H1 (cell line): ENCODE measurements around the gene INPP5K. TPM values are rescaled to one million over a fixed set of nuclear protein-coding genes. Genes with fewer than 3 reads are reported as not detected.

Experiments
- CTCF ChIA-PET: fragments of 300-600 bp; sonication (Branson Sonifier 250); formaldehyde crosslinking; loops from one replicate; lab custom pipeline; 2021; ENCODE audit not compliant: partially characterized antibody; lab: Charles Lee
- POLR2A ChIA-PET: fragments of 300-600 bp; sonication (Branson Sonifier 250); formaldehyde crosslinking; loops from one replicate; lab custom pipeline; 2021; ENCODE audit warnings: inconsistent platforms; ENCODE audit not compliant: partially characterized antibody; lab: Charles Lee
- DNase-seq, 2 experiments: peaks; one replicate each; pipeline versions ENCODE4 v3.0.0 to v3.0.0-alpha.2; 2010 to 2022; ENCODE audit warnings: low spot score in 2 of 2, low read depth in 1 of 2, mixed read lengths in 1 of 2
- FAIRE-seq: peaks from 2 replicates; lab custom pipeline; 2011; peaks lifted over from hg19 to GRCh38; lab: Jason Lieb, UNC
- H2AFZ ChIP-seq: 2 replicates; pipeline ENCODE4 v1.8.1; 2012; ENCODE audit warnings: low read length, inconsistent platforms
- H2AK5ac ChIP-seq: 2 replicates; pipeline ENCODE4 v1.6.1; 2013; ENCODE audit warnings: low read depth, low read length
- H2BK120ac ChIP-seq: replicated peaks from 2 replicates; pipeline ENCODE3; 2013; ENCODE audit warnings: low read depth, low read length, inconsistent platforms
- H2BK12ac ChIP-seq: 2 replicates; pipeline ENCODE4 v1.6.1; 2013; ENCODE audit warnings: low read depth, low read length
- H2BK15ac ChIP-seq: 2 replicates; pipeline ENCODE4 v1.6.1; 2013; ENCODE audit warnings: low read length
- H2BK20ac ChIP-seq: 2 replicates; pipeline ENCODE4 v1.6.1; 2013; ENCODE audit warnings: low read length
- H2BK5ac ChIP-seq: 2 replicates; pipeline ENCODE4 v1.6.1; 2013; ENCODE audit warnings: low read depth, low read length
- H3K14ac ChIP-seq: 2 replicates; pipeline ENCODE4 v1.6.1; 2013; ENCODE audit warnings: inconsistent platforms; ENCODE audit not compliant: insufficient read length
- H3K18ac ChIP-seq: 2 replicates; pipeline ENCODE4 v1.6.1; 2013; ENCODE audit warnings: low read length; ENCODE audit errors: extremely low read depth
- H3K23ac ChIP-seq: 2 replicates; pipeline ENCODE4 v1.6.1; 2013; ENCODE audit warnings: inconsistent platforms; ENCODE audit not compliant: insufficient read length
- H3K23me2 ChIP-seq: 2 replicates; pipeline ENCODE4 v1.6.1; 2013; ENCODE audit warnings: low read depth, low read length
- H3K27ac ChIP-seq: 2 replicates; pipeline ENCODE4 v1.6.1; 2011; ENCODE audit warnings: low read depth, low read length, inconsistent platforms
- H3K27me3 ChIP-seq, 4 experiments: replicated peaks in 1 of 4; 1 replicate in 1 of 4; 2 replicates in 3 of 4; pipeline versions ENCODE4 v1.6.1 to v1.8.1; 2011 to 2013; ENCODE audit warnings: low read length in 3 of 4, mild to moderate bottlenecking in 3 of 4, inconsistent platforms in 2 of 4, mixed read lengths in 2 of 4, moderate library complexity in 1 of 4; ENCODE audit not compliant: control insufficient read depth in 3 of 4, insufficient read depth in 3 of 4; ENCODE audit errors: extremely low read depth in 1 of 4
- H3K36me3 ChIP-seq, 4 experiments: 2 replicates each; pipeline versions ENCODE4 v1.6.1 to v1.8.1; 2011 to 2013; ENCODE audit warnings: mild to moderate bottlenecking in 4 of 4, low read length in 3 of 4, moderate library complexity in 2 of 4, control low read depth in 1 of 4, inconsistent platforms in 1 of 4; ENCODE audit not compliant: insufficient read depth in 4 of 4, control insufficient read depth in 2 of 4
- H3K4ac ChIP-seq: replicated peaks from 2 replicates; pipeline ENCODE3; 2013; ENCODE audit warnings: low read length, low read depth, mixed read lengths, inconsistent platforms; ENCODE audit not compliant: insufficient read length
- H3K4me1 ChIP-seq, 4 experiments: replicated peaks in 1 of 4; 1 replicate in 1 of 4; 2 replicates in 3 of 4; pipeline versions ENCODE4 v1.6.1 to v1.8.1; 2011 to 2013; ENCODE audit warnings: low read length in 3 of 4, inconsistent platforms in 2 of 4, mixed read lengths in 1 of 4; ENCODE audit not compliant: insufficient read depth in 4 of 4, control insufficient read depth in 3 of 4
- H3K4me2 ChIP-seq, 2 experiments: 2 replicates each; pipeline versions ENCODE4 v1.6.1 to v1.8.1; 2011 to 2013; ENCODE audit warnings: low read depth in 2 of 2, low read length in 2 of 2, control low read depth in 1 of 2, inconsistent platforms in 1 of 2, mild to moderate bottlenecking in 1 of 2; ENCODE audit not compliant: insufficient read depth in 1 of 2
- H3K4me3 ChIP-seq, 4 experiments: fragments of 200-600, 300-600 bp in 1 of 4; sonication (generic), shearing (Covaris generic), sonication (Bioruptor Twin) in 1 of 4; 2 replicates each; pipeline versions ENCODE4 v1.5.1 to v1.8.1; 2011 to 2016; ENCODE audit warnings: low read length in 4 of 4, low read depth in 3 of 4, control low read depth in 2 of 4, inconsistent platforms in 2 of 4, mild to moderate bottlenecking in 2 of 4, mixed read lengths in 1 of 4, moderate library complexity in 1 of 4; ENCODE audit not compliant: insufficient read depth in 2 of 4; ENCODE audit errors: extremely low read depth in 1 of 4
- H3K56ac ChIP-seq: replicated peaks from 2 replicates; pipeline ENCODE3; 2013; ENCODE audit warnings: low read depth, mild to moderate bottlenecking, mixed read lengths, low read length, inconsistent platforms; ENCODE audit not compliant: insufficient read length
- H3K79me1 ChIP-seq: 2 replicates; pipeline ENCODE4 v1.6.1; 2013; ENCODE audit warnings: low read depth, low read length, control low read depth
- H3K79me2 ChIP-seq, 2 experiments: 2 replicates each; pipeline versions ENCODE4 v1.6.1 to v1.8.1; 2012 to 2013; ENCODE audit warnings: low read length in 2 of 2, mild to moderate bottlenecking in 2 of 2, inconsistent platforms in 1 of 2; ENCODE audit not compliant: insufficient read depth in 2 of 2, control insufficient read depth in 1 of 2
- H3K9ac ChIP-seq, 4 experiments: replicated peaks in 1 of 4; 1 replicate in 1 of 4; 2 replicates in 3 of 4; pipeline versions ENCODE4 v1.6.1 to v1.8.1; 2011 to 2013; ENCODE audit warnings: low read depth in 3 of 4, low read length in 3 of 4, control low read depth in 2 of 4, mild to moderate bottlenecking in 2 of 4, moderate library complexity in 2 of 4, inconsistent platforms in 1 of 4; ENCODE audit errors: extremely low read depth in 1 of 4
- H3K9me3 ChIP-seq, 2 experiments: 2 replicates each; pipeline versions ENCODE4 v1.6.1 to v1.8.1; 2012 to 2013; ENCODE audit warnings: mild to moderate bottlenecking in 2 of 2, moderate library complexity in 2 of 2, control low read depth in 1 of 2, inconsistent platforms in 1 of 2, low read depth in 1 of 2, low read length in 1 of 2, mixed read lengths in 1 of 2; ENCODE audit not compliant: insufficient read depth in 2 of 2
- H4K20me1 ChIP-seq, 2 experiments: replicated peaks in 1 of 2; 2 replicates each; pipeline versions ENCODE3 to v1.8.1; 2011 to 2013; ENCODE audit warnings: inconsistent platforms in 2 of 2, low read length in 2 of 2, mild to moderate bottlenecking in 1 of 2; ENCODE audit not compliant: insufficient read depth in 2 of 2, control insufficient read depth in 1 of 2
- H4K5ac ChIP-seq: 2 replicates; pipeline ENCODE4 v1.6.1; 2013; ENCODE audit warnings: low read length, low read depth, mixed read lengths, inconsistent platforms; ENCODE audit not compliant: insufficient read length
- H4K8ac ChIP-seq: 2 replicates; pipeline ENCODE4 v1.8.0; 2013; ENCODE audit warnings: mild to moderate bottlenecking, moderate library complexity, low read length, inconsistent platforms; ENCODE audit not compliant: insufficient read depth; ENCODE audit errors: extremely low read depth
- H4K91ac ChIP-seq: replicated peaks from 2 replicates; pipeline ENCODE3; 2013; ENCODE audit warnings: low read length, mixed read lengths, inconsistent platforms; ENCODE audit not compliant: insufficient read length
- BRCA1 ChIP-seq: IDR thresholded peaks from 2 replicates; pipeline ENCODE4 v1.6.1; 2012; ENCODE audit warnings: low read depth, low read length, improper control_type of control experiment
- CREB1 ChIP-seq: IDR thresholded peaks from 2 replicates; pipeline ENCODE4 v1.6.1; 2012; ENCODE audit warnings: inconsistent platforms
- FOSL1 ChIP-seq: IDR thresholded peaks from 2 replicates; pipeline ENCODE4 v1.6.1; 2011; ENCODE audit warnings: mild to moderate bottlenecking, low read depth, low read length, moderate library complexity; ENCODE audit not compliant: insufficient read depth
- HDAC2 ChIP-seq, 2 experiments: fragments of 300-600 bp in 1 of 2; sonication (generic) in 1 of 2; IDR thresholded peaks; 2 replicates each; pipeline ENCODE4 v1.6.1; 2011 to 2012; ENCODE audit warnings: low read depth in 2 of 2, low read length in 2 of 2, mild to moderate bottlenecking in 2 of 2, moderate library complexity in 2 of 2, borderline replicate concordance in 1 of 2, inconsistent platforms in 1 of 2
- NANOG ChIP-seq: IDR thresholded peaks from 2 replicates; pipeline ENCODE4 v1.6.1; 2011; ENCODE audit warnings: low read length, low read depth, mild to moderate bottlenecking, inconsistent platforms; ENCODE audit not compliant: insufficient read depth, poor library complexity, severe bottlenecking
- NRF1 ChIP-seq: IDR thresholded peaks from 2 replicates; pipeline ENCODE4 v1.6.1; 2011; ENCODE audit warnings: mild to moderate bottlenecking, low read depth, low read length, improper control_type of control experiment
- RAD21 ChIP-seq, 2 experiments: IDR thresholded peaks in 1 of 2; conservative IDR thresholded peaks in 1 of 2; 2 replicates each; pipeline ENCODE4 v1.6.1; 2011; ENCODE audit warnings: low read depth in 2 of 2, low read length in 2 of 2, improper control_type of control experiment in 1 of 2, inconsistent platforms in 1 of 2, mild to moderate bottlenecking in 1 of 2, moderate library complexity in 1 of 2
- RFX5 ChIP-seq: IDR thresholded peaks from 2 replicates; pipeline ENCODE4 v1.6.1; 2011; ENCODE audit warnings: low read depth, low read length, improper control_type of control experiment, borderline replicate concordance
- USF2 ChIP-seq: IDR thresholded peaks from 2 replicates; pipeline ENCODE4 v1.6.1; 2011; ENCODE audit warnings: low read length, improper control_type of control experiment
- YY1 ChIP-seq: IDR thresholded peaks from 2 replicates; pipeline ENCODE4 v1.6.1; 2011; ENCODE audit warnings: low read depth, mild to moderate bottlenecking, low read length
- WGBS, 2 experiments: shearing (Covaris generic) in 1 of 2; methylation state at CpG; one replicate each; pipeline versions ENCODE4 v1.1.6 to v1.1.7; 2013 to 2015; ENCODE audit warnings: low lambda C conversion rate in 2 of 2, mixed read lengths in 2 of 2, inconsistent platforms in 1 of 2, low coverage in 1 of 2, missing lambda C conversion rate in 1 of 2; ENCODE audit not compliant: insufficient replicate concordance in 2 of 2, insufficient coverage in 1 of 2, insufficient read length in 1 of 2; ENCODE audit errors: extremely low coverage in 1 of 2, missing lambda C conversion rate in 1 of 2; 5-methylcytosine and 5-hydroxymethylcytosine counted together
- polyA plus RNA-seq, 7 experiments: library from polyadenylated mRNA; depleted of rRNA in 3 of 7; stranded (reverse) in 5 of 7; unstranded in 2 of 7; fragments of >200 nt in 5 of 7; fragments of 200-250 nt in 2 of 7; gene quantifications; 1 replicate in 5 of 7; 2 replicates in 1 of 7; 4 replicates in 1 of 7; pipeline versions ENCODE4 v1.2.1 to v1.2.3, GENCODE V29; 2011 to 2013; ENCODE audit warnings: missing spikeins in 2 of 7, mixed read lengths in 2 of 7
- total RNA-seq: library from RNA; stranded (reverse); fragmentation: NEBNext Ultra II Directional; extraction: Animal tissue kit (Norgen Biotek cat#: 25700); gene quantifications from 2 replicates; pipeline ENCODE4 v1.2.1, GENCODE V29; 2021

INPP5K gene
- total and polyA plus RNA-seq, 2 of the 8 experiments (the other 6 are each of a cell fraction or from before 2014, with no cell fraction given) = 21.0 to 24.1 TPM

DNA sequence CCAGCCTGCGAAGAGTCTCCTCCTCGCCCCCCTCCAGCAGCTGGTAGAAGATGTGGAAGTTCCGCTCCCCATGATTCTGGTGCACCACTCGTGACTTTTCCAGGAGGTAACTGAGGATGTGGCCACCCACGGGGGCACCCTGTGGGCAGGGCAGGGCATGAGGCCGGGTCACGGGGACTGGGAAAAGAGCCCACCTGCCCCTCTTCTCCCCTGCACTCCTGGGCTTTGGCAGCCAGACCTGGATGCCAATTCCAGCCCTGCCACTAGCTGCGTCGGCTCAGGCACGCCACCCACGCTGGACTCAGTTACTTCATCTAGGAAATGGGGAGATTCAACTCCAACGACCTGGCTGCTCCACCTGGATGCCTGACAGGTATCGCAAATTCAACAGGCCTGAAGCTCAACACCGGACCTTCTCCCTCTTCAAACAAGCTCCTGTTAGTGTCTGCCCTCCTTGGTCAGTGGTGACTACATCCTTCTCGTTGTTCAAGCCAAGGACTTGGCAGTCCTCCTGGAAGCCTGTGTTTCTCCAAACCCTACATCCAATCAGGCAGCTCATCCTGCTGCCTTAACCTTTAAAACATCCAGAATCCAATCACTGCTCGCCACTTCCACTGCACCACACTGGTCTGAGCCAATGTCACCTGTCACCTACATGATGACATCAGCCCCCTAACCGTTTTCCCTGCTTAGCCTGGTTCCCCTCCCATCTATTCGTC is 35.5 kb downstream of the INPP5K start:
- Histone ChIP-seq H3K36me3 (peaks cover 9 to 48% (median 30%) of the 10 kb centered on the region in 4 experiments; a peak in 6 of 8 replicates), H3K4me3 (no peak overlapping the region), H3K4ac (no peak overlapping the region), H3K9ac (no peak overlapping the region), H2BK12ac (no peak overlapping the region), H3K79me2 (no peaks in the 10 kb centered on the region), H4K5ac (no peak overlapping the region), H2AFZ (no peak overlapping the region), H2BK15ac (no peak overlapping the region), H3K27ac (no peak overlapping the region), H3K23me2 (peaks cover under 1% of the 10 kb centered on the region; the same call in 1 of the 2 replicates), H3K56ac (no peak overlapping the region), H3K9me3 (no peaks in the 10 kb centered on the region), H2BK120ac (no peak overlapping the region), H2AK5ac (no peak overlapping the region), H3K4me2 (no peak overlapping the region), H4K8ac (no peak overlapping the region), H3K27me3 (0 out of 7 replicates have a peak, but pooled peaks cover 0 to under 1% (median 0%) of the 10 kb centered on the region in 4 experiments), H4K20me1 (peaks cover 0 to 8% of the 10 kb centered on the region in 2 experiments), H2BK5ac (no peak overlapping the region), H4K91ac (no peak overlapping the region), H2BK20ac (no peak overlapping the region), H3K14ac (no peak overlapping the region), H3K23ac (no peak overlapping the region), H3K18ac (no peak overlapping the region), H3K79me1 (no peaks in the 10 kb centered on the region), H3K4me1 (peaks cover 0 to 16% (median 4%) of the 10 kb centered on the region in 4 experiments; a peak in 5 of 7 replicates)
- FAIRE-seq (no peak), DNase-seq (no peak)
- ChIA-PET POLR2A (interaction anchor here (0.6 kb wide), 1 partner anchor 9 kb away, joined by 3 read pairs; no protein-coding TSS in a partner anchor), CTCF (interaction anchor here (1.2 to 1.7 kb wide), 3 partner anchors 21 to 53 kb away, joined by 3 to 4 read pairs (median 3); no protein-coding TSS in a partner anchor)
- WGBS, 2 experiments = 89% methylated on average over 18 of the region's 18 CpGs; no CpG with 5 or more reads in 1 of the 2 experiments
- TF ChIP-seq HDAC2 (IDR thresholded peaks at IDR 0.05; ENCODE audit: borderline replicate concordance in 1 of 2, low read depth in 2 of 2, low read length in 2 of 2) (no peak), RAD21 (IDR thresholded peaks at IDR 0.05 in 1 of 2, conservative IDR thresholded peaks at IDR 0.05 in 1 of 2; ENCODE audit: low read depth in 2 of 2, low read length in 2 of 2) (no peak), NRF1 (no peak), CREB1 (no peak), FOSL1 (no peak), YY1 (no peak), NANOG (no peak), USF2 (no peak), BRCA1 (no peak), RFX5 (no peak)
